ENCODE measurements around the gene MT3. TPM values are rescaled to one million over a fixed set of nuclear protein-coding genes. Genes with fewer than 3 reads are reported as not detected.

MT3 gene
- total and polyA plus RNA-seq, 2 of the 13 experiments (the other 11 are each of a cell fraction or from before 2014, with no cell fraction given) = not detected

GRCh38 chr16:56607109-56607618 is 17.8 kb downstream of the MT3 start (continued):
- peak; percentile 72 for TF ChIP-seq ZNF703 (CRISPR knock-in tag; IDR thresholded peaks at IDR 0.05; ENCODE audit: borderline replicate concordance)
- no peak for TF ChIP-seq RBM22 (optimal IDR thresholded peaks at IDR 0.05; ENCODE audit: low read length)
- peak; percentile 53; the same call in 1 of the 2 replicates for TF ChIP-seq MAZ (IDR thresholded peaks at IDR 0.05; ENCODE audit: borderline replicate concordance, low read depth, low read length)
- peak; percentile 80; the same call in 1 of the 2 replicates for TF ChIP-seq MAZ (CRISPR knock-in tag; IDR thresholded peaks at IDR 0.05; ENCODE audit: low read depth)
- TF ChIP-seq, protein P1, sequence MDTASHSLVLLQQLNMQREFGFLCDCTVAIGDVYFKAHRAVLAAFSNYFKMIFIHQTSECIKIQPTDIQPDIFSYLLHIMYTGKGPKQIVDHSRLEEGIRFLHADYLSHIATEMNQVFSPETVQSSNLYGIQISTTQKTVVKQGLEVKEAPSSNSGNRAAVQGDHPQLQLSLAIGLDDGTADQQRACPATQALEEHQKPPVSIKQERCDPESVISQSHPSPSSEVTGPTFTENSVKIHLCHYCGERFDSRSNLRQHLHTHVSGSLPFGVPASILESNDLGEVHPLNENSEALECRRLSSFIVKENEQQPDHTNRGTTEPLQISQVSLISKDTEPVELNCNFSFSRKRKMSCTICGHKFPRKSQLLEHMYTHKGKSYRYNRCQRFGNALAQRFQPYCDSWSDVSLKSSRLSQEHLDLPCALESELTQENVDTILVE (CRISPR knock-in tag; IDR thresholded peaks at IDR 0.05) = peak; percentile 49; the same call in 1 of the 2 replicates
- TF ChIP-seq BRD4 (CRISPR knock-in tag; IDR thresholded peaks at IDR 0.05) = no peak
- TF ChIP-seq PPARG (CRISPR knock-in tag; conservative IDR thresholded peaks at IDR 0.05) = 0 out of 2 replicates have a peak, but pooled peaks have one; percentile 41
- TF ChIP-seq FOSL1 (CRISPR knock-in tag; IDR thresholded peaks at IDR 0.05; ENCODE audit: borderline replicate concordance) = 0 out of 2 replicates have a peak, but pooled peaks have one; percentile 3
- no peak for TF ChIP-seq ZNF224 (CRISPR knock-in tag; IDR thresholded peaks at IDR 0.05)
- TF ChIP-seq CREB3 (CRISPR knock-in tag; IDR thresholded peaks at IDR 0.05) = 0 out of 2 replicates have a peak, but pooled peaks have one; percentile 69
- TF ChIP-seq ZNF709 (CRISPR knock-in tag; IDR thresholded peaks at IDR 0.05) = peak; percentile 29; the same call in 1 of the 2 replicates
- TF ChIP-seq ZNF724P (CRISPR knock-in tag; IDR thresholded peaks at IDR 0.05; ENCODE audit: borderline replicate concordance) = no peak
- TF ChIP-seq STAT6 (CRISPR knock-in tag; IDR thresholded peaks at IDR 0.05; ENCODE audit: borderline replicate concordance) = peak; percentile 38; the same call in 1 of the 2 replicates
- no peak for TF ChIP-seq HOXA9 (CRISPR knock-in tag; IDR thresholded peaks at IDR 0.05; ENCODE audit: borderline replicate concordance)
- TF ChIP-seq ONECUT2 (CRISPR knock-in tag; IDR thresholded peaks at IDR 0.05) = peak; percentile 37; the same call in 1 of the 2 replicates
- peak; percentile 25; the same call in 1 of the 2 replicates for TF ChIP-seq ZHX2 (IDR thresholded peaks at IDR 0.05; ENCODE audit: low read depth)
- TF ChIP-seq ZHX2 (CRISPR knock-in tag; IDR thresholded peaks at IDR 0.05; ENCODE audit: borderline replicate concordance) = peak; percentile 81; the same call in 1 of the 2 replicates

All from HepG2 (cell line).